ENCODE data around the gene EPS8L1.

DNA sequence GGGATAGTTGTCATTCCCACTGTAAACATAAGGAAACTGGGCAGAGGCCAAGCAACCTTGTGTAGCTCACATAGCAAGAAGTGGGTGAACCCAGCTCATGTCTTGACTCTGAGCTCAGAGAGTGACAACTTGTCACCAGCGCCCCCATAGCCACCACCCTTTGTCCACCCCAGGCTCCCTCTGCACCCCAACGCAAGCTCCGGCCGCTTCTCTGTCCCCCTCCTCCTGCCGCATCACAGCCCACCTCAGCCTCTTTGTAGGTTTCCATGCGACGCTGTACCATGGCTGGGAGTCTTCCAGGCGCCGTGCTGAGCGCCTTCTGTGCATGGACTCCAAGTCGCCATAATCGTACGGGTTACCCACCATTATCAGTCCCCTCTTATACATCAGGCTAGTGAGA is 40.9 kb upstream of the EPS8L1 start:
- TF ChIP-seq RAD21 (IDR thresholded peaks at IDR 0.05; ENCODE audit: low read depth) (no peak), CEBPB (IDR thresholded peaks at IDR 0.05) (no peak), TCF12 (IDR thresholded peaks at IDR 0.05; ENCODE audit: low read depth) (no peak), YY1 (IDR thresholded peaks at IDR 0.05; ENCODE audit: low read depth) (no peak), EGR1 (IDR thresholded peaks at IDR 0.05) (no peak), NFIC (IDR thresholded peaks at IDR 0.05) (no peak), TAF1 (IDR thresholded peaks at IDR 0.05; ENCODE audit: low read depth) (no peak), FOXM1 (IDR thresholded peaks at IDR 0.05; ENCODE audit: borderline replicate concordance, low read depth) (no peak), TEAD4 (IDR thresholded peaks at IDR 0.05) (no peak), EP300 (IDR thresholded peaks at IDR 0.05; ENCODE audit: borderline replicate concordance) (no peak)
- TF ChIP-seq, protein P1, sequence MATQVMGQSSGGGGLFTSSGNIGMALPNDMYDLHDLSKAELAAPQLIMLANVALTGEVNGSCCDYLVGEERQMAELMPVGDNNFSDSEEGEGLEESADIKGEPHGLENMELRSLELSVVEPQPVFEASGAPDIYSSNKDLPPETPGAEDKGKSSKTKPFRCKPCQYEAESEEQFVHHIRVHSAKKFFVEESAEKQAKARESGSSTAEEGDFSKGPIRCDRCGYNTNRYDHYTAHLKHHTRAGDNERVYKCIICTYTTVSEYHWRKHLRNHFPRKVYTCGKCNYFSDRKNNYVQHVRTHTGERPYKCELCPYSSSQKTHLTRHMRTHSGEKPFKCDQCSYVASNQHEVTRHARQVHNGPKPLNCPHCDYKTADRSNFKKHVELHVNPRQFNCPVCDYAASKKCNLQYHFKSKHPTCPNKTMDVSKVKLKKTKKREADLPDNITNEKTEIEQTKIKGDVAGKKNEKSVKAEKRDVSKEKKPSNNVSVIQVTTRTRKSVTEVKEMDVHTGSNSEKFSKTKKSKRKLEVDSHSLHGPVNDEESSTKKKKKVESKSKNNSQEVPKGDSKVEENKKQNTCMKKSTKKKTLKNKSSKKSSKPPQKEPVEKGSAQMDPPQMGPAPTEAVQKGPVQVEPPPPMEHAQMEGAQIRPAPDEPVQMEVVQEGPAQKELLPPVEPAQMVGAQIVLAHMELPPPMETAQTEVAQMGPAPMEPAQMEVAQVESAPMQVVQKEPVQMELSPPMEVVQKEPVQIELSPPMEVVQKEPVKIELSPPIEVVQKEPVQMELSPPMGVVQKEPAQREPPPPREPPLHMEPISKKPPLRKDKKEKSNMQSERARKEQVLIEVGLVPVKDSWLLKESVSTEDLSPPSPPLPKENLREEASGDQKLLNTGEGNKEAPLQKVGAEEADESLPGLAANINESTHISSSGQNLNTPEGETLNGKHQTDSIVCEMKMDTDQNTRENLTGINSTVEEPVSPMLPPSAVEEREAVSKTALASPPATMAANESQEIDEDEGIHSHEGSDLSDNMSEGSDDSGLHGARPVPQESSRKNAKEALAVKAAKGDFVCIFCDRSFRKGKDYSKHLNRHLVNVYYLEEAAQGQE (IDR thresholded peaks at IDR 0.05; ENCODE audit: low read depth): no peak
- TF ChIP-seq, protein P2, sequence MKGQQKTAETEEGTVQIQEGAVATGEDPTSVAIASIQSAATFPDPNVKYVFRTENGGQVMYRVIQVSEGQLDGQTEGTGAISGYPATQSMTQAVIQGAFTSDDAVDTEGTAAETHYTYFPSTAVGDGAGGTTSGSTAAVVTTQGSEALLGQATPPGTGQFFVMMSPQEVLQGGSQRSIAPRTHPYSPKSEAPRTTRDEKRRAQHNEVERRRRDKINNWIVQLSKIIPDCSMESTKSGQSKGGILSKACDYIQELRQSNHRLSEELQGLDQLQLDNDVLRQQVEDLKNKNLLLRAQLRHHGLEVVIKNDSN (IDR thresholded peaks at IDR 0.05): no peak
- TF ChIP-seq, protein P3, sequence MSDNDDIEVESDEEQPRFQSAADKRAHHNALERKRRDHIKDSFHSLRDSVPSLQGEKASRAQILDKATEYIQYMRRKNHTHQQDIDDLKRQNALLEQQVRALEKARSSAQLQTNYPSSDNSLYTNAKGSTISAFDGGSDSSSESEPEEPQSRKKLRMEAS (IDR thresholded peaks at IDR 0.05): no peak

All from Ishikawa (cell line).